GM13977 (cell line): ENCODE measurements around the gene CABLES1.

ENCODE experiments used
- DNase-seq: peaks from one replicate; pipeline ENCODE4 v3.0.0; 2012; ENCODE audit warnings: low spot score
- CTCF ChIP-seq: IDR thresholded peaks from 2 replicates; pipeline ENCODE4 v1.5.1; 2012; ENCODE audit warnings: mild to moderate bottlenecking, control low read depth; ENCODE audit not compliant: insufficient read depth; ENCODE audit errors: extremely low read depth, missing control alignments
- in situ Hi-C: fragments of 300-500 bp; cut with MboI; formaldehyde crosslinking; loops from one replicate; pipeline ENCODE4 v1.12.0; 2022; ENCODE audit warnings: low sequenced_read_pairs, low pct_unique_long_range_greater_than_20kb, mixed read lengths, inconsistent platforms; ENCODE audit not compliant: unreplicated experiment

CABLES1 gene

GRCh38 chr18:23211146-23211545, 75.9 kb downstream of the CABLES1 start:
- DNase-seq = no peak
- TF ChIP-seq CTCF = no peak
- in situ Hi-C loops = no loop called here

GRCh38 chr18:23212161-23212560, 76.9 kb downstream of the CABLES1 start:
- no peak for TF ChIP-seq CTCF
- in situ Hi-C loops = no loop called here
- no peak for DNase-seq

- in situ Hi-C loops = no loop called here
- DNase-seq = no peak
- no peak for TF ChIP-seq CTCF
Measured at GRCh38 chr18:23213200-23213599, 77.9 kb downstream of the CABLES1 start.

GRCh38 chr18:23217781-23218180, 82.5 kb downstream of the CABLES1 start:
- TF ChIP-seq CTCF = no peak
- in situ Hi-C loops = no loop called here
- DNase-seq = no peak

DNA sequence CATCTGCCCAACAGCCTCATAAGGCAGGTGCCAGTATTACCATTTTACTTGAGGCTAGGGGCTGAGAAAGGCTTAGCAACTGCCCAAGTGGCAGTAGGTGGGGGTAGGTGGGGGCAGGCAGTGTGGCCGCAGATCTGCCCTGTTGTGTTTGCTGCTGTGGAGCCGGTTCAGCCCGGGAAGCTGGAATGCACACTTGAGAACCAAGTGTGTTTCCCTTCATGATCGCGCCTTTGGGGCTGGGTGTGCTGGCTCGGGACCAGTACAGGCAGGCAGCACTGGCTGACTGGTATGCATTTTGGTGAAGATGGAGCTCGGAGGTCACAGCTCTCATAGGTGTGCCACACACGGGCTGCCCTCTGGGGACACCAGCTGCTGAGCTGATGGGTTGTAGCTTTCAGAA, 85.1 kb downstream of the CABLES1 start:
- no peak for DNase-seq
- TF ChIP-seq CTCF = no peak
- in situ Hi-C loops = no loop called here

GRCh38 chr18:23223641-23224040, 88.4 kb downstream of the CABLES1 start:
- no peak for TF ChIP-seq CTCF
- no peak for DNase-seq
- in situ Hi-C loops = no loop called here

GRCh38 chr18:23225503-23225902, 90.2 kb downstream of the CABLES1 start:
- in situ Hi-C loops = no loop called here
- no peak for DNase-seq
- no peak for TF ChIP-seq CTCF
